ENCODE measurements around the gene FREY1. TPM values are rescaled to one million over a fixed set of nuclear protein-coding genes. Genes with fewer than 3 reads are reported as not detected.

Gene FREY1
- total RNA-seq, 3 donors from 2014 or later = 0.48 to 3.2 (median 0.98) TPM

DNA sequence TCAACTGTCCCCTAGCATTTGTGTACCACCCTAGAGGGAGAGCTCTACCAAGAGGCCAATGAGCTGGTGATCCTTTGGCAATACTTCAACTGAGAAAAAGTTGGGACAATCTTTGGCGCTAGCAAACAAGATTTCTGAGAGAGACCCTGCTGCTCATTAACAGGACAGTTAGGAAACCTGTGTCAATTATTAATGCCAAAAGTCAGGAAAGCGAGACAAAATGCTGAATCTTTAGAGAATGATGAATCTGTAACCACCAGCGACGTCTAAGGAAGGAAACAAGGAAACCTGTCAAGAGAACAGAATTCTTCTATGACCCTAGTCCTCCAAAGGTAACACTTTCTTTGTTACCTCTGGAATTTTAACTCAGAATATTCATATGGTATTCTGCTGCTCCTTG, 35.3 kb upstream of the FREY1 start:
- no peaks in the 10 kb centered on the region for H3K36me3 ChIP-seq

DNA sequence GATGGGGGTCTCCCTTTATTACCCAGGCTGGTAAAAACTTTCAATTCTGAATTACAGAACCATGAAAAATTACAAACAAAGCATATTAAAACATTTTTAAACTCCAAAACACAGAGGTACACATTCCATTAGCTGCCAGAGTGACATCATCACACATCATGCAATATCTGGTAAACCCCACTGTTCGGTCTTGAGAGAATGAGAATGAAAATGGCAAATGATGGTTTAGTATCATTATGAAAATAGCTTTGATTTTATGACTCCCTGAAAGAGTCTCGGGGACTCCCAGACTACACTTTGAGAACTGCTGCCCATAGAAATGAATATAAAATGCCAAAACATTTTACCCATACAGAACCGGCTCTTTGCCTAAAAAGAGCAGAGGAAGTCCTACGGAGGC, 34.2 kb upstream of the FREY1 start:
- H3K27me3 ChIP-seq = no peaks in the 10 kb centered on the region
- H3K36me3 ChIP-seq = no peaks in the 10 kb centered on the region
- no peaks in the 10 kb centered on the region for H3K4me1 ChIP-seq
- DNase-seq (ENCODE audit: low spot score in 2 of 2) = no peak
- intact Hi-C loops (cut with DNase I; ENCODE audit: low total_unique reads) = no loop called here
- H3K27ac ChIP-seq = no peak overlapping the region
- H3K9me3 ChIP-seq = no peaks in the 10 kb centered on the region
- H3K4me3 ChIP-seq = no peak overlapping the region
- TF ChIP-seq, protein P1, sequence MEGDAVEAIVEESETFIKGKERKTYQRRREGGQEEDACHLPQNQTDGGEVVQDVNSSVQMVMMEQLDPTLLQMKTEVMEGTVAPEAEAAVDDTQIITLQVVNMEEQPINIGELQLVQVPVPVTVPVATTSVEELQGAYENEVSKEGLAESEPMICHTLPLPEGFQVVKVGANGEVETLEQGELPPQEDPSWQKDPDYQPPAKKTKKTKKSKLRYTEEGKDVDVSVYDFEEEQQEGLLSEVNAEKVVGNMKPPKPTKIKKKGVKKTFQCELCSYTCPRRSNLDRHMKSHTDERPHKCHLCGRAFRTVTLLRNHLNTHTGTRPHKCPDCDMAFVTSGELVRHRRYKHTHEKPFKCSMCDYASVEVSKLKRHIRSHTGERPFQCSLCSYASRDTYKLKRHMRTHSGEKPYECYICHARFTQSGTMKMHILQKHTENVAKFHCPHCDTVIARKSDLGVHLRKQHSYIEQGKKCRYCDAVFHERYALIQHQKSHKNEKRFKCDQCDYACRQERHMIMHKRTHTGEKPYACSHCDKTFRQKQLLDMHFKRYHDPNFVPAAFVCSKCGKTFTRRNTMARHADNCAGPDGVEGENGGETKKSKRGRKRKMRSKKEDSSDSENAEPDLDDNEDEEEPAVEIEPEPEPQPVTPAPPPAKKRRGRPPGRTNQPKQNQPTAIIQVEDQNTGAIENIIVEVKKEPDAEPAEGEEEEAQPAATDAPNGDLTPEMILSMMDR (IDR thresholded peaks at IDR 0.05) = no peak
- TF ChIP-seq POLR2AphosphoS5 (IDR thresholded peaks at IDR 0.05) = no peak
- TF ChIP-seq POLR2A (IDR thresholded peaks at IDR 0.05) = no peak

More for the DNA sequence above, 35.3 kb upstream of the FREY1 start:
- Histone ChIP-seq H3K27ac (no peak overlapping the region), H3K27me3 (no peaks in the 10 kb centered on the region), H3K9me3 (no peaks in the 10 kb centered on the region), H3K4me3 (no peak overlapping the region), H3K4me1 (no peaks in the 10 kb centered on the region)
- intact Hi-C loops (cut with DNase I; ENCODE audit: low total_unique reads) = no loop called here
- DNase-seq (ENCODE audit: low spot score in 2 of 2) = no peak
- TF ChIP-seq POLR2A (IDR thresholded peaks at IDR 0.05) = no peak
- TF ChIP-seq, protein P1 (IDR thresholded peaks at IDR 0.05) = no peak
- TF ChIP-seq POLR2AphosphoS5 (IDR thresholded peaks at IDR 0.05) = no peak

DNA sequence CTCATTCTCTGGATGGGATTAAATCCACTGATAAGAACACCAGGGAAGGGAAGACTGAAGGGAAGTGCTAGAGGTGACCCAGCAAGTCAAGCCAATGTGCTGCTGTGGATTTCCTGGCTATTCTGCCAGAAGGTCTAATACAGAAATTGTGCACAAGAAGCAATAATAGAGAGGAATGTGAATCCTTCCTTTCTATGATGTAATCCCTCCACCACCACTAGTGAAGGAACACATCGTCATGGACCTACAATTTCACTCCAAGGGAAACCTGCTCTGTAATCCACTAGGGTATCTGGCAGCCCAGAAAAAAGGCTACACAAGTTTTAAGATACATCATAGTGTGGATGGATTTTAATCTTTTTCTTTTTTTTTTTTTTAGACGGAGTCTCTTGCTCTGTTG, 32.8 kb upstream of the FREY1 start:
- Histone ChIP-seq H3K36me3 (no peaks in the 10 kb centered on the region), H3K4me1 (no peaks in the 10 kb centered on the region)
- TF ChIP-seq, protein P1 (IDR thresholded peaks at IDR 0.05) = no peak
- TF ChIP-seq POLR2A (IDR thresholded peaks at IDR 0.05) (no peak), POLR2AphosphoS5 (IDR thresholded peaks at IDR 0.05) (no peak)

DNA sequence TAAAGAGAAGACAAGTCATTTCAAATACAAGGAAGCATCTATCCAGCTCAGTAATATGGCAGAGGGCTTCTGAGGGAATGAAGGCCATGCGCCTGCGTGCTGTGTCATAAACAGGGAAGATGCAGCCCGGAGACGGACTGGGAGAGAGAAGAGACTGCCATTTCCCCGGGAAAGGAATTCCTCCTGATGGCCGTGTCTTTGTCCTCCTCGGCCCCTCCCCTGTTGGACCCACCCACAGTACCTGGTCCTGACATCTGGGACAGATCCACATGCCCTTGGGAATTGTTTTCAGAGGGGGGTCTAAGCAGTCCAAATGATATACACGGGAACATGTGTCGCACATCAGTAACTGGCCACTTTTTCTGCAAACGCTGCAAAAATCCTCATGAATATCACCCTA, 30.8 kb upstream of the FREY1 start:
- DNase-seq (ENCODE audit: low spot score in 2 of 2) = no peak
- Histone ChIP-seq H3K4me1 (peaks cover 0 to 8% of the 10 kb centered on the region in 2 donors), H3K4me3 (no peak overlapping the region), H3K36me3 (no peaks in the 10 kb centered on the region), H3K27ac (no peak overlapping the region), H3K9me3 (no peaks in the 10 kb centered on the region), H3K27me3 (no peaks in the 10 kb centered on the region)
- TF ChIP-seq POLR2A (IDR thresholded peaks at IDR 0.05) (no peak), POLR2AphosphoS5 (IDR thresholded peaks at IDR 0.05) (no peak)
- TF ChIP-seq, protein P1 (IDR thresholded peaks at IDR 0.05) = no peak
- intact Hi-C loops (cut with DNase I; ENCODE audit: low total_unique reads) = no loop called here

More for the DNA sequence above, 32.8 kb upstream of the FREY1 start:
- no peak for DNase-seq (ENCODE audit: low spot score in 2 of 2)
- intact Hi-C loops (cut with DNase I; ENCODE audit: low total_unique reads) = no loop called here
- H3K27me3 ChIP-seq = no peaks in the 10 kb centered on the region
- H3K4me3 ChIP-seq = no peak overlapping the region
- H3K9me3 ChIP-seq = no peaks in the 10 kb centered on the region
- peak overlapping the region in 1 of 2 donors; percentile 29 for H3K27ac ChIP-seq

DNA sequence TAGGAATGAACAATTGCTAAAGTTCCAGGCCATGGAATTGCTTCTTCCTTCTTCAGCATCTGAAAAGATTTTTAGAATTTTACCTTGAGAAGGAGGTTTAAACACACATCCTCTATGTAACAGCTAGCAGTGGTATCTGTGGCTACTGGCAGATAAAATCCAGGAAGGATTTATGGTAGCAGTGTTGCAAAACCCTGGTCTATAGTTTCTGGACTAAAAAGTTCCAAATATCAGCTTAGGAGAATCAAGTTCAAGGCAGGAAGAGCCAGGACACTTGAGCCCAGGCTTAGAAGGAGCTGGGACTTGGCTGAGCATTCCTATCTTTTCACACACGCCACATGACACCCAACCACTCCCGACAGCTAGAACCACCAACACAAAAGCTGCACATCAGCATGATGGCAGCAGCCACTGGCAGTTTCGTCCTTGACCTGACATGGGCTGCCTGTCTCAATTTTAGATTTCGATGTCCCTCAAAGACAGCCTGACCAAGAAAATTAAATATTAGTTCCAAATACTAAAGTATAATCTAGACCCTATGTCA, 29.5 kb upstream of the FREY1 start:
- intact Hi-C loops (cut with DNase I; ENCODE audit: low total_unique reads) = no loop called here
- no peak for DNase-seq (ENCODE audit: low spot score in 2 of 2)
- no peaks in the 10 kb centered on the region for H3K36me3 ChIP-seq

More for the DNA sequence above, 29.5 kb upstream of the FREY1 start:
- TF ChIP-seq, protein P1 (IDR thresholded peaks at IDR 0.05) = no peak
- TF ChIP-seq POLR2A (IDR thresholded peaks at IDR 0.05) (no peak), POLR2AphosphoS5 (IDR thresholded peaks at IDR 0.05) (no peak)
- Histone ChIP-seq H3K9me3 (no peaks in the 10 kb centered on the region), H3K4me3 (no peak overlapping the region), H3K4me1 (peaks cover 0 to 8% of the 10 kb centered on the region in 2 donors), H3K27ac (no peak overlapping the region), H3K27me3 (no peaks in the 10 kb centered on the region)
